Measurements from ENCODE around the gene FOXO3.

DNA sequence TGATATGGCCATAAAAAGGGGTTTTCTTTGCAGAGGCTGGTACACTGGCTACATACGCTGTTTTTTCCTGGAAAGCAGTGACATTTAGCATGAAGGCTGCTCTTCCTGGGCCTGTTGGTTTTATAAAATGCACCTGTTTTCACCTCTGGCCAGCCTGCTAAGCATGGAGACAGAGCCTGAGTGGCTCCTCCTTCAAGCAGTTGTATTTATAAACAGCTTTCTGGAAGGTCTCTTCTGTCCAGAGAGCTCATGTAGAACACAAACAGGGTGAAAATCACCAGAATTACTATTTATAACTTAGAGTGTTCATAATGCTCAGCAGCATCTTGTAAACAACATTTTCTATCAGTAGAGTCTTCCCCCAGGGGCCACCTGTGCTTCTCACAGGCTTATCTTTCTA lies 109.0 kb downstream of the FOXO3 start:
- no peak for TF ChIP-seq CTCF (IDR thresholded peaks at IDR 0.05; ENCODE audit: low read depth, low read length)
- TF ChIP-seq EZH2phosphoT487 (IDR thresholded peaks at IDR 0.05; ENCODE audit: low read depth): no peak

All from OCI-LY3 (cell line).